HUES6 (cell line): Measurements from ENCODE around the gene PSPN.
"Not testable (repeated sequence)": the region's sequence is repeated elsewhere in the genome, so short reads cannot be mapped to it uniquely, and the experiment has no call there.

ENCODE experiments used
- H3K27ac ChIP-seq: 2 replicates; pipeline ENCODE4 v1.7.0; 2013; ENCODE audit warnings: low read depth, mild to moderate bottlenecking, low read length, inconsistent platforms
- H3K27me3 ChIP-seq: 2 replicates; pipeline ENCODE4 v1.6.1; 2013; ENCODE audit warnings: low read length; ENCODE audit not compliant: control insufficient read depth, insufficient read depth
- H3K36me3 ChIP-seq: 2 replicates; pipeline ENCODE4 v1.6.1; 2013; ENCODE audit warnings: low read length; ENCODE audit not compliant: control insufficient read depth, insufficient read depth
- H3K4me1 ChIP-seq: 2 replicates; pipeline ENCODE4 v1.6.1; 2013; ENCODE audit warnings: low read length; ENCODE audit not compliant: control insufficient read depth, insufficient read depth
- H3K4me3 ChIP-seq: 2 replicates; pipeline ENCODE4 v1.5.1; 2013; ENCODE audit warnings: low read depth, low read length
- H3K9ac ChIP-seq: one replicate; pipeline ENCODE4 v1.6.1; 2013; ENCODE audit warnings: mild to moderate bottlenecking, low read length
- H3K9me3 ChIP-seq: 2 replicates; pipeline ENCODE4 v1.6.1; 2013; ENCODE audit warnings: low read depth, low read length; ENCODE audit not compliant: control insufficient read depth, insufficient read depth

PSPN gene

GRCh38 chr19:6362351-6362801, 13.4 kb downstream of the PSPN start:
- peak overlapping the region; percentile 88 for H3K9ac ChIP-seq
- no peak overlapping the region for H3K27ac ChIP-seq

GRCh38 chr19:6362027-6362350, 13.7 kb downstream of the PSPN start:
- peak overlapping the region; percentile 88 for H3K9ac ChIP-seq
- H3K9me3 ChIP-seq: no peaks in the 10 kb centered on the region
- H3K36me3 ChIP-seq: peaks cover 29% of the 10 kb centered on the region
- H3K4me1 ChIP-seq: peaks cover 9% of the 10 kb centered on the region
- no peaks in the 10 kb centered on the region for H3K27me3 ChIP-seq
- H3K27ac ChIP-seq: peak overlapping the region; percentile 28; the same call in 1 of the 2 replicates
- peak overlapping the region; percentile 83 for H3K4me3 ChIP-seq

More at GRCh38 chr19:6362351-6362801, 13.4 kb downstream of the PSPN start:
- Histone ChIP-seq H3K27me3 (no peaks in the 10 kb centered on the region), H3K4me3 (peak overlapping the region; percentile 83), H3K9me3 (no peaks in the 10 kb centered on the region), H3K4me1 (peaks cover 9% of the 10 kb centered on the region), H3K36me3 (peaks cover 31% of the 10 kb centered on the region)

- not testable (repeated sequence) for H3K9ac ChIP-seq
Observed at GRCh38 chr19:6360857-6361216, 14.9 kb downstream of the PSPN start.

GRCh38 chr19:6360445-6360844, 15.3 kb downstream of the PSPN start:
- H3K9me3 ChIP-seq, H3K27me3 ChIP-seq, H3K4me1 ChIP-seq, H3K27ac ChIP-seq, H3K4me3 ChIP-seq, H3K9ac ChIP-seq: not testable (repeated sequence)
- H3K36me3 ChIP-seq: peaks cover 16% of the 10 kb centered on the region

More at GRCh38 chr19:6360857-6361216, 14.9 kb downstream of the PSPN start:
- H3K27ac ChIP-seq, H3K4me1 ChIP-seq, H3K27me3 ChIP-seq, H3K9me3 ChIP-seq: not testable (repeated sequence)
- Histone ChIP-seq H3K4me3 (peak overlapping the region; percentile 83), H3K36me3 (peaks cover 20% of the 10 kb centered on the region)

- no peak overlapping the region for H3K9ac ChIP-seq
- H3K36me3 ChIP-seq: peaks cover 10% of the 10 kb centered on the region
- H3K4me3 ChIP-seq: no peak overlapping the region
- H3K27ac ChIP-seq: no peak overlapping the region
- peaks cover under 1% of the 10 kb centered on the region; the same call in 1 of the 2 replicates for H3K9me3 ChIP-seq
- H3K27me3 ChIP-seq: no peaks in the 10 kb centered on the region
- H3K4me1 ChIP-seq: peaks cover 9% of the 10 kb centered on the region
Observed at GRCh38 chr19:6359568-6360341, 16.0 kb downstream of the PSPN start.

GRCh38 chr19:6358003-6358402, 17.7 kb downstream of the PSPN start:
- Histone ChIP-seq H3K4me3 (no peak overlapping the region), H3K9me3 (peaks cover 6% of the 10 kb centered on the region; the same call in 1 of the 2 replicates), H3K27ac (no peak overlapping the region), H3K36me3 (no peaks in the 10 kb centered on the region), H3K27me3 (no peaks in the 10 kb centered on the region), H3K9ac (no peak overlapping the region), H3K4me1 (peaks cover 9% of the 10 kb centered on the region)

- Histone ChIP-seq H3K4me1 (peaks cover 6% of the 10 kb centered on the region; the same call in 1 of the 2 replicates), H3K27me3 (no peaks in the 10 kb centered on the region), H3K4me3 (no peak overlapping the region), H3K9me3 (peaks cover 9% of the 10 kb centered on the region; the same call in 1 of the 2 replicates), H3K27ac (no peak overlapping the region), H3K9ac (no peak overlapping the region), H3K36me3 (no peaks in the 10 kb centered on the region)
Observed at GRCh38 chr19:6357174-6357573, 18.6 kb downstream of the PSPN start.

- H3K27ac ChIP-seq, H3K27me3 ChIP-seq, H3K9ac ChIP-seq, H3K4me3 ChIP-seq, H3K4me1 ChIP-seq, H3K36me3 ChIP-seq: not testable (repeated sequence)
- H3K9me3 ChIP-seq: peaks cover 10% of the 10 kb centered on the region; the same call in 1 of the 2 replicates
Observed at GRCh38 chr19:6355321-6356040, 20.3 kb downstream of the PSPN start.

- Histone ChIP-seq H3K4me3 (no peak overlapping the region), H3K9ac (no peak overlapping the region), H3K9me3 (peaks cover 10% of the 10 kb centered on the region; the same call in 1 of the 2 replicates), H3K27me3 (peaks cover 7% of the 10 kb centered on the region; the same call in 1 of the 2 replicates), H3K4me1 (0 out of 2 replicates have a peak, but pooled peaks cover 6% of the 10 kb centered on the region), H3K27ac (no peak overlapping the region), H3K36me3 (no peaks in the 10 kb centered on the region)
Observed at GRCh38 chr19:6354098-6354674, 21.5 kb downstream of the PSPN start.

- peaks cover 10% of the 10 kb centered on the region; the same call in 1 of the 2 replicates for H3K27me3 ChIP-seq
- no peak overlapping the region for H3K4me3 ChIP-seq
- H3K27ac ChIP-seq: no peak overlapping the region
- H3K4me1 ChIP-seq: no peaks in the 10 kb centered on the region
- no peak overlapping the region for H3K9ac ChIP-seq
- H3K36me3 ChIP-seq: no peaks in the 10 kb centered on the region
- H3K9me3 ChIP-seq: peaks cover 10% of the 10 kb centered on the region; the same call in 1 of the 2 replicates
Observed at GRCh38 chr19:6352381-6353165, 23.2 kb downstream of the PSPN start.
